ENCODE data around the gene MRPS18A.

GRCh38 chr6:43635387-43636307 lies 51.9 kb downstream of the MRPS18A start, which contains the start of gene MAD2L1BP:
- no peak for TF ChIP-seq EZH2 (IDR thresholded peaks at IDR 0.05; ENCODE audit: low read depth)
- no peak for TF ChIP-seq CTCF (conservative IDR thresholded peaks at IDR 0.05)

All from PC-9 (cell line).